Lower lobe of right lung (tissue), 2 donors: Measurements from ENCODE around the gene ZBTB11. TPM values are rescaled to one million over a fixed set of nuclear protein-coding genes. Genes with fewer than 3 reads are reported as not detected.
"Not testable (repeated sequence)": the region's sequence is repeated elsewhere in the genome, so short reads cannot be mapped to it uniquely, and the experiment has no call there.

Experiments used
- ATAC-seq, 2 donors: fragments of 200-7000 bp; cut with Tn5 transposase; one replicate each; pipeline ENCODE4 v1.9.1; 2020 to 2022; ENCODE audit warnings: mild to moderate bottlenecking in 2 of 2, moderate library complexity in 2 of 2
- DNase-seq: peaks from one replicate; pipeline ENCODE4 v3.0.0-alpha.2; 2020
- H3K27ac ChIP-seq: fragments of 200-600 bp; one replicate; pipeline ENCODE4 v1.8.0; 2022
- H3K27me3 ChIP-seq: fragments of 200-600 bp; one replicate; pipeline ENCODE4 v1.8.0; 2022; ENCODE audit warnings: low read depth
- H3K36me3 ChIP-seq: fragments of 200-600 bp; one replicate; pipeline ENCODE4 v1.8.0; 2022; ENCODE audit warnings: mild to moderate bottlenecking
- H3K4me1 ChIP-seq: fragments of 200-600 bp; one replicate; pipeline ENCODE4 v1.8.0; 2022
- H3K4me3 ChIP-seq: fragments of 200-600 bp; one replicate; pipeline ENCODE4 v1.8.0; 2022; ENCODE audit warnings: mild to moderate bottlenecking
- H3K9me3 ChIP-seq: fragments of 200-600 bp; one replicate; pipeline ENCODE4 v1.8.0; 2022
- CTCF ChIP-seq: fragments of 200-600 bp; IDR thresholded peaks from one replicate; pipeline ENCODE4 v1.8.0; 2022; ENCODE audit warnings: antibody characterized with exemption, mild to moderate bottlenecking
- intact Hi-C: fragments of 100-400 bp; cut with DNase I; formaldehyde crosslinking; loops from one replicate; pipeline ENCODE4 v1.11.0; 2022
- total RNA-seq: library from RNA; stranded (reverse); fragmentation: NEBNext Ultra II Directional; extraction: Animal tissue kit (Norgen Biotek cat#: 25700); gene quantifications from one replicate; pipeline ENCODE4 v1.2.1, GENCODE V29; 2021
- donor health status: DM: no; HTN: yes; CAD: no; lungs with severe emphysema.

ZBTB11 gene
- total RNA-seq, 1 donor from 2014 or later: 23.5 TPM

- H3K9me3 ChIP-seq, intact Hi-C loops, H3K4me3 ChIP-seq, H3K27me3 ChIP-seq, DNase-seq, H3K36me3 ChIP-seq: not testable (repeated sequence)
- peaks cover 43% of the 10 kb centered on the region for H3K4me1 ChIP-seq
- TF ChIP-seq CTCF: peak; percentile 47
- ATAC-seq: peak; percentile 81 to 93
- H3K27ac ChIP-seq: peak overlapping the region; percentile 76
Observed at GRCh38 chr3:101693540-101693939, 16.6 kb upstream of the ZBTB11 start.

DNA sequence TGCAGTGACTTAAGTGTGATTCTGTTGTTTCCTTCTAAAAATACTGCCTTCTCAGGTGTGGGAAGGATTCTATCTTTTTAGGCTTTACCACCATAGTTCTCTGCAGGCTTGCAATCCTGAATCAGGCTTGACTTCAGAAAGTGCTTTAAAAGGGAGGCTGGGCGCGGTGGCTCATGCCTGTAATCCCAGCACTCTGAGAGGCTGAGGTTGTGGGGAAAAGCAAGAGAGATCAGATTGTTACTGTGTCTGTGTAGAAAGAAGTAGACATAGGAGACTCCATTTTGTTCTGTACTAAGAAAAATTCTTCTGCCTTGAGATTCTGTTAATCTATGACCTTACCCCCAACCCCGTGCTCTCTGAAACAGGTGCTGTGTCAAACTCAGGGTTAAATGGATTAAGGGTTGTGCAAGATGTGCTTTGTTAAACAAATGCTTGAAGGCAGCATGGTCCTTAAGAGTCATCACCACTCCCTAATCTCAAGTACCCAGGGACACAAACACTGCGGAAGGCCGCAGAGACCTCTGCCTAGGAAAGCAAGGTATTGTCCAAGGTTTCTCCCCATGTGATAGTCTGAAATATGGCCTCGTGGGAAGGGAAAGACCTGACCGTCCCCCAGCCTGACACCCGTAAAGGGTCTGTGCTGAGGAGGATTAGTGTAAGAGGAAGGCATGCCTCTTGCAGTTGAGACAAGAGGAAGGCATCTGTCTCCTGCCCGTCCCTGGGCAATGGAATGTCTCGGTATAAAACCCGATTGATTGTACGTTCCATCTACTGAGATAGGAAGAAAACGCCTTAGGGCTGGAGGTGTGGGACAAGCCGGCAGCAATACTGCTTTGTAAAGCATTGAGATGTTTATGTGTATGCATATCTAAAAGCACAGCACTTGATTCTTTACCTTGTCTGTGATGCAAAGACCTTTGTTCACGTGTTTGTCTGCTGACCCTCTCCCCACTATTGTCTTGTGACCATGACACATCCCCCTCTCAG is 15.0 kb upstream of the ZBTB11 start:
- DNase-seq, H3K36me3 ChIP-seq, intact Hi-C loops, H3K9me3 ChIP-seq, H3K27me3 ChIP-seq: not testable (repeated sequence)
- Histone ChIP-seq H3K4me3 (peak overlapping the region; percentile 27), H3K4me1 (peaks cover 51% of the 10 kb centered on the region), H3K27ac (peak overlapping the region; percentile 77)
- ATAC-seq: peak in 1 of 2 donors; percentile 52

GRCh38 chr3:101690972-101691371 is 14.0 kb upstream of the ZBTB11 start:
- TF ChIP-seq CTCF: no peak
- H3K36me3 ChIP-seq: no peaks in the 10 kb centered on the region
- H3K9me3 ChIP-seq: no peaks in the 10 kb centered on the region
- H3K4me3 ChIP-seq: no peak overlapping the region
- H3K27me3 ChIP-seq: no peaks in the 10 kb centered on the region
- intact Hi-C loops: no loop called here
- DNase-seq (no peak), ATAC-seq (no peak)
- peak overlapping the region; percentile 77 for H3K27ac ChIP-seq
- H3K4me1 ChIP-seq: peaks cover 47% of the 10 kb centered on the region

GRCh38 chr3:101689286-101689685 is 12.4 kb upstream of the ZBTB11 start:
- peaks cover 53% of the 10 kb centered on the region for H3K4me1 ChIP-seq
- intact Hi-C loops: no loop called here

GRCh38 chr3:101687142-101687931 is 10.4 kb upstream of the ZBTB11 start:
- no peaks in the 10 kb centered on the region for H3K27me3 ChIP-seq
- H3K27ac ChIP-seq: peak overlapping the region; percentile 94
- peaks cover 71% of the 10 kb centered on the region for H3K4me1 ChIP-seq
- intact Hi-C loops: no loop called here
- no peaks in the 10 kb centered on the region for H3K9me3 ChIP-seq
- ATAC-seq (peak in 1 of 2 donors; percentile 0), DNase-seq (no peak)
- TF ChIP-seq CTCF: no peak
- peaks cover 31% of the 10 kb centered on the region for H3K36me3 ChIP-seq
- H3K4me3 ChIP-seq: peak overlapping the region; percentile 81

More at GRCh38 chr3:101689286-101689685, 12.4 kb upstream of the ZBTB11 start:
- no peak for TF ChIP-seq CTCF
- Histone ChIP-seq H3K27me3 (no peaks in the 10 kb centered on the region), H3K9me3 (no peaks in the 10 kb centered on the region), H3K27ac (no peak overlapping the region), H3K36me3 (peaks cover 12% of the 10 kb centered on the region), H3K4me3 (no peak overlapping the region)
- ATAC-seq (no peak), DNase-seq (no peak)
